Epithelial cell of prostate (primary cell): Measurements from ENCODE around the gene KRCC1.
"Not testable (repeated sequence)": the region's sequence is repeated elsewhere in the genome, so short reads cannot be mapped to it uniquely, and the experiment has no call there.

Experiments
- DNase-seq: peaks from one replicate; pipeline ENCODE4 v3.0.0-alpha.2; 2011; ENCODE audit warnings: low read depth, low spot score
- H3K27ac ChIP-seq: fragments of 450-650 bp; 2 replicates; pipeline ENCODE4 v1.5.1; 2017; ENCODE audit warnings: mild to moderate bottlenecking

The KRCC1 gene

DNA sequence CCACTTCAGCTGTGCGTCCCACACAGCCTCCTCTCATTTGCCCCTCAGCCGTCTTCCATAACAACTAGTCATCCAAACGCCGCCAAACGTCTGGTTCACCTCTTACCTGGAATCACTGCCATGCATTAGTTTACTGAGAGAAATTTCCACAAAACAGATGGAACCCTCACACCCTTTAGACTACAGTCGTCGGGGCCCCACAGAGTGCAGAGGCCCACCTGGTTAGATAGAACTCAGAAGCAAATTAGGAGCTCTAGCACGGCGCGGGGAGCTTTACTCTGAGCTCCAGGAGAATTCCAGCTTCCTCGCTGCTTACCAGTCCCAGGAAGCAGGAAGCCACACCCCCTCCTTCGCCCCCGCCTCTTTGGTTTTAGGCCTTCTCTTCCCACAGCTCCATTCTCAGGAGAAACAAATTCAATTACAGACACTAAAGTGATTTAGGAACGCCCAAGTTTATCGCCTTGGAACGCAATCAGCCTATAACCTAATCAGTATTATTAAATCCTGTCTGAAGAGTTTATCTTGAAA, 48.6 kb downstream of the KRCC1 start:
- no peak overlapping the region for H3K27ac ChIP-seq
- no peak for DNase-seq

DNA sequence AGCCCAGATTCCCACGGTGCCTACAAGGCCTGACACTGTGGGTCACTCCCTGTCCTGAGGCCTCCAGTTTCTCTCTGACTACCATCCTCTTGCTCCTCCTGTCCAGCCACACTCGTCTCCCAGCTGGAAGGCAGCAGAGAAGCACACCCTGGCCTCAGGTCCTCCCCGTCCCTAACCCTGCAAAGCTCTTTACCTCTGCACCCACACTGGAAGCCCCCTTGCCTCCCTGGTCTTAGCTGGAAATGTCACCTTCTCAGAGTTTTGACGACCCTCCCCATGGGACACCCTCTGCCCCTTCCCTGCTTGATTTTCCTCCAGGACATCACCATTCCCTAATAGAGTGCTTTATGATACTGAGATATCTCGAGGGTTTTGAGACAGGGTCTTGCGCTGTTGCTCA, 49.8 kb downstream of the KRCC1 start:
- no peak for DNase-seq

DNA sequence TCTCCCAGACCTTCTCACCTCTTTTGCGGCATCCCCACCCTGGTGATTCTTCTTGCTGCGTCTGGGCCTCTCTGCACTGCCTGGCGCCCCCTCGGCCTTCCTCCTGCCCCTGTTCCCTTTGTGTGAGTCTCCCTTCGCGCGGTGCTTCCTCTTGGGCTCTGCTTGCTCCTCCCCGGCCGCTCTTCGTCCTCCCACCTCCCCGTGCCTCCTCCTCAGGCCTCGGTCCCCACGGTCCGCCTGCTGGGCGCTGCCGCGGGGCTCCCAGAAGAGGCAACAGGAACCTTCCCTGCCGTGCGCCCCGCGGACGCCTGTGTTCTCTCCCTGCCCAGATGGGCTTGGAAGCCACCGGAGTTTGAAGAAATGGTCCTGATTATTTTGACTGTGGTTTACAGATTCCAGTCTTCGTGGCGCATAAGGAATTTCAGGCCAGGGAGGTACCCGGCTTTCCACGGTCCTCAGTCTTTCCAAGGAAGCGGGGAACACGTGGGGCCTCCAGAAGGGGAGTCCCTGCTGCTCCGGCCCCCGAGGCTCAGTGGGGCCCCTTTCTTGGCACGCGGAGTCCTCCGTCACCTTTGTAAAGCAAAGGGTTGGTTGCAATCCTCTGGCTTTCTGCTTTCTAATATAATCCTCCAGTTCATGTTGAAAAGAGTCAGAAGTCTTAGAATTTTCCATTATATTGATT, 52.4 kb downstream of the KRCC1 start:
- DNase-seq, result no peak
- H3K27ac ChIP-seq, result no peak overlapping the region

More for the DNA sequence above, 49.8 kb downstream of the KRCC1 start:
- H3K27ac ChIP-seq, result no peak overlapping the region

DNA sequence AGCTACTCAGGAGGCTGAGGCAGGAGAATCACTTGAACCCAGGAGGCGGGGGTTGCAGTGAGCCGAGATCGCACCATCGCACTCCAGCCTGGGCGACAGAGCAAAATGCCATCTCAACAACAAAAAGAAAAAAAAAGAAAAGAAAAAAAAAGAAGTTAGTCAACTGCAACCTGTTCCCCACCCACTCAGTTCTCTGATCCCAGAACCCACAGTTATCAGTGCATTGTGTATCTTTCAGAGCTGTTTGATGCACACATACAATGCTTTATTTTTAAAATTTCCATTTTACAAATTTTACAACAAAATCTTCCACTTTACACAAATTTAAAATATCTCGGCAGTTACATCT, 53.2 kb downstream of the KRCC1 start:
- H3K27ac ChIP-seq, result no peak overlapping the region
- DNase-seq, result no peak

DNA sequence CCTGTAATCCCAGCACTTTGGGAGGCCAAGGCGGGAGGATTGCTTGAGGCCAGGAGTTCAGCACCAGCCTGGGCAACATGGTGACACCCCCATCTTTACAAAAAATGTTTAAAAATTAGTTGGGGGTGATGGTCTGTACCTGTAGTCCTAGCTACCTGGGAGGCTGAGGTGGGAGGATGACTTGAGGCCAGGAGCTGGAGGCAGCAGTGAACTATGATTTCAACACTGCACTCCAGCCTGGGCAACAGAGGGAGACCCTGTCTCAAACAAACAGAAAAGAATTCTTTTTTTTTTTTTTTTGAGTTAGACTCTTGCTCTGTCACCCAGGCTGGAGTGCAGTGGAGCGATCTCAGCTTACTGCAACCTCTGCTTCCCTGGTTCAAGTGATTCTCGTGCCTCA, 55.1 kb downstream of the KRCC1 start:
- DNase-seq, H3K27ac ChIP-seq: not testable (repeated sequence)

DNA sequence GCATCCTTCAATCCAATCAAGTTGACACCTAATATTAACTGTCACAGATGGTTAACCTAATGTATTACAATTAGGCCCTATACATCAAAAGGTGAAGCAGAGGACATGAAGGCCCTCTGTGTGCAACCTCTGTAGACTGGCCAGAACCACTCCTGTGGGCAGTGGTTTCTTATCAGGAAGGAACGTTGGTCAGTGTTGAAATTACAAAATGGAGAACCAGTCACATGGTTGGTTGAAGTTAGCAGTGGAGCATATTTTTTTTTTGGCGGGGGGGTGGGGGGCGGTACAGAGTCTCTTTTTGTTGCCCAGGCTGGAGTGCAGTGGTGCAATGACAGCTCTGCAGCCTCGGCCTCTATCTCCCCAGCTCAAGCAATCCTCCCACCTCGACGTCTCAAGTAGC, 59.0 kb downstream of the KRCC1 start:
- no peak for DNase-seq
- no peak overlapping the region for H3K27ac ChIP-seq

DNA sequence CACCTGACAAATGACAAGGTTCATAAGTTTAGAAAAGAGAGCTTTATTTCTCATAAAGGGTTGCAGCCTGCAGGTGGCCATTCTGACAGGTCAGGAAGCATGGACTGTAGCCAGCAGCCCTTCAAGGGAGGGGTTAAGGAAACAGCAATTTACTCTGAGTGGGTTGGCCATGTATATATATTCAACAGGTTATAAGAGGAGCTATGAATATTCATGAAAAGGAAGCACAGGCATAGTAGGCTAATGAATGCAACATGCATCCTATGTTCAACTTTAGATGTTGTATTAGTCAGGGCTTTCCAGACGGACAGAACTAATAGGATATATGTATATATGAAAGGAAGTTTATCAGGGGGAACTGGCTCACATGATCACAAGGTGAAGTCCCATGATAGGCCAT, 59.8 kb downstream of the KRCC1 start:
- H3K27ac ChIP-seq, result no peak overlapping the region
- DNase-seq, result no peak

DNA sequence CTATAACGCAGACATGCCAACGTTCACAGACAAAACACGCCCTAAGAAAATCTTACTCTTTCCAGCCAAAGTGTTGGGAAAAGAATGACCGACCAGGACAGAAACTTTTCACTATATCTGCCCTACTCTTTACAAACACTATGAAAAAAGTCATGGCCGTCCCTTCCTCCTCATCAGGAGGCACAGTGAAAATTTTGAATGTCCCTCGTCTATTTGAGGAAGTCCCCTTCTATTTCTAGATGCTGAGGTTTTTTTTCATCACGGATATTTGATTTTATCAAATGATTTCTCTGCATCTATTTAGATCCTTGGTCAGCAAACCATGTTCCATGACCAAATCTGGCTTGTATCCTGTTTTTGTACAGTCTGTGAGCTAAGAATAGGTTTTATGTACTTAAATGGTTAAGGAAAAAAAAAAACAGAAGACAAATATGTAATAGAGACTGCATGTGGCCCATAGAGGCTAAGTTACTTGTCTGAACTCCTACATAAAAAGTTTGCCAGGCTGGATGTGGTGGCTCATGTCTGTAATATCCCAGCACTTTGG, 61.2 kb downstream of the KRCC1 start:
- DNase-seq, H3K27ac ChIP-seq: not testable (repeated sequence)

DNA sequence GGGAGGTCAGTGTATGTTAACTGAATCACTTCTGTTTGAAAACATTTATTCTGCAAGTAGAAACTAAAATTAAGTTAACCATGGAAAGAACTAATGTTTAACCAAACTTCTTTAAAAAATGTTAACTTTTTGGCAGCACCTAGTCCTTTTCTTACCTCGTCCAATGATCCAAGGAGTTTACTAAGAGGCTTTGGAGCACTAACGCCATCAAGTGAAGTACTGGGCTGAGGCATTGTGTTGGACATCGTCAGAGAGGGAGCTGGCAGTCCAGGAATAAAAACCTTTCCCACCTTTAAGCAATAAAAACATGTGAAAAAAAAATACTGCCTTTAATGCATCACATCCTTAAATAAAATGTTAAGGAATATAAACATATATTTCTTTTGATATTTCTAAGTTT, 63.0 kb downstream of the KRCC1 start:
- DNase-seq, H3K27ac ChIP-seq: not testable (repeated sequence)

DNA sequence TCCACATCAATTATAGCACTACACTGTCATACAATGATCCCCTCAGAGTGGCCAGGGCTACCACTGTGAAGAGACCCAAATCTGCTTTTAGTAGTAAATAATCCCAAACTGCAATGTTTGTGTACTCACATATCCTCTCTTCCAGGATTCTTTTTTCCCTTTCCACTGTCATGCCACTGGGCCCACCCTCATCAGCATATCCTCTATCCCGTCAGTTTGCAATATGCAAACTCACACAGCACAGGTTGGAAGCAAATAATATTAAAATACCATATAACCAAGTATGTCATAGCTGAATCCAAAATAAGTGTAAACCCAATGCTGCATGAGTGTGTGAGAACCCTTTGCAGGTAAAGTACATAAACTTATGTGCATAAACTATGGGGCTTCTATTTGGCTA, 68.1 kb downstream of the KRCC1 start:
- DNase-seq, H3K27ac ChIP-seq: not testable (repeated sequence)

DNA sequence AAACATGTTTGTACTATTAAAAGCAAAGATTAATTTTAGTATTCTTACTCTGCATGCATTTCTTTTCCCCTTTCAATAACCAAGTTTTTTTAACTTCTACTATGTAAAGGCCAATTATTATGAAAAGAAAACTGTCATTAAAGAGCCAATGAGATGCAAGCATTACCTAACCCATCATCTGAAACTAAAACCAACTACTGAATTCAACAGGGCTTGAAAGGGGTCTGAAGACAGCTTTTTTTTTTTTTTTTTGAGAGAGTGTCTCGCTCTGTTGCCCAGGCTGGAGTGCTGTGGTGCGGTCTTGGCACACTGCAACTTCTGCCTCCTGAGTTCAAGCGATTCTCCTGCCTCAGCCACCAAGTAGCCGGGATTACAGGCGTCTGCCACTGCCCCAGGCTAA, 69.7 kb downstream of the KRCC1 start:
- H3K27ac ChIP-seq, DNase-seq: not testable (repeated sequence)

DNA sequence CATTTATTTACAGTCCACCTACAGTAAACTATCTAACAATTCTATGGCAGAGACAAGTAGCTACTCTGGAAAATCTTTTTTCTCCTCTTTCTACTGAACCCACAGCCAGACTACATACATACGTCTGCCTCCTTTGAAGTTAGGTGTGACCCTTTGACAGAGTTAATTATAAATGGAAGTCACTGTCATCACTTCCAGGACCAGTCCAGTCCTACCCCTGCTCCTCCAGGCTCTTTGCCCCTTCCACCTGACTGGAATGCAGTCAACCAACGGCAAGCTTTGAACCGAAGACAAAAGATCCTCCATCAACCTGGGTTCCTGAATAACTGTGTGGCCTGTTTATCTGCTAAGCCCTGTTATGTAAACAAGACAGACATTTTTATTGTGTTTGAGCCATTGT, 74.4 kb downstream of the KRCC1 start:
- DNase-seq, result not testable (repeated sequence)

More for the DNA sequence above, 74.4 kb downstream of the KRCC1 start:
- not testable (repeated sequence) for H3K27ac ChIP-seq
